WTC11 (cell line): ENCODE results near the gene GPR17. TPM values are rescaled to one million over a fixed set of nuclear protein-coding genes. Genes with fewer than 3 reads are reported as not detected.

Experiments
- ATAC-seq: fragments of 200-7000 bp; cut with Tn5 transposase; 2 replicates; pipeline ENCODE4 v1.10.0; 2021; ENCODE audit warnings: mild to moderate bottlenecking, moderate library complexity
- CTCF ChIA-PET: fragments of 300-600 bp; sonication (Branson Sonifier 250); formaldehyde crosslinking; loops from one replicate; lab custom pipeline; 2021; ENCODE audit warnings: antibody characterized with exemption; lab: Charles Lee
- POLR2A ChIA-PET: fragments of 350-600 bp; sonication (Branson Sonifier 250); formaldehyde crosslinking; loops from one replicate; lab custom pipeline; 2021; ENCODE audit warnings: antibody characterized with exemption; lab: Charles Lee
- DNase-seq: peaks from one replicate; pipeline ENCODE4 v3.0.0; 2021; ENCODE audit warnings: low spot score
- H3K27ac Mint-ChIP-seq: 2 replicates; pipeline ENCODE4 v1.8.0; 2021; ENCODE audit warnings: mixed read lengths
- H3K27me3 Mint-ChIP-seq: 2 replicates; pipeline ENCODE4 v1.8.0; 2021; ENCODE audit warnings: low read depth, mild to moderate bottlenecking, moderate library complexity, mixed read lengths
- H3K36me3 Mint-ChIP-seq: 2 replicates; pipeline ENCODE4 v1.8.0; 2021; ENCODE audit warnings: mixed read lengths
- H3K4me1 Mint-ChIP-seq: 2 replicates; pipeline ENCODE4 v1.8.0; 2022; ENCODE audit warnings: mixed read lengths
- H3K4me3 Mint-ChIP-seq: 2 replicates; pipeline ENCODE4 v1.8.0; 2021; ENCODE audit warnings: mild to moderate bottlenecking, moderate library complexity, mixed read lengths
- H3K9me3 Mint-ChIP-seq: 2 replicates; pipeline ENCODE4 v1.8.0; 2021; ENCODE audit warnings: mixed read lengths
- ELF4 ChIP-seq: sonication (generic); formaldehyde crosslinking; IDR thresholded peaks from 2 replicates; pipeline ENCODE4 v1.8.1; 2022; ENCODE audit warnings: low read depth, mild to moderate bottlenecking, moderate library complexity, missing genetic modification reagents
- EMX1 ChIP-seq: fragments of 250-450 bp; sonication (Bioruptor Pico); IDR thresholded peaks from 2 replicates; pipeline ENCODE4 v1.8.0; 2021; ENCODE audit warnings: mild to moderate bottlenecking
- FOXK1 ChIP-seq: sonication (generic); formaldehyde crosslinking; IDR thresholded peaks from 2 replicates; pipeline ENCODE4 v1.8.0; 2022; ENCODE audit warnings: mild to moderate bottlenecking, moderate library complexity, missing genetic modification reagents
- FOXP1 ChIP-seq: sonication (generic); formaldehyde crosslinking; IDR thresholded peaks from 2 replicates; pipeline ENCODE4 v1.8.0; 2022; ENCODE audit warnings: missing genetic modification reagents, mild to moderate bottlenecking, moderate library complexity, borderline replicate concordance
- IRF2 ChIP-seq: sonication (generic); formaldehyde crosslinking; IDR thresholded peaks from 2 replicates; pipeline ENCODE4 v1.8.0; 2022; ENCODE audit warnings: low read depth, missing genetic modification reagents, borderline replicate concordance
- NFYB ChIP-seq: sonication (generic); formaldehyde crosslinking; conservative IDR thresholded peaks from 2 replicates; pipeline ENCODE4 v1.8.0; 2022; ENCODE audit warnings: low read depth, missing genetic modification reagents
- SMAD4 ChIP-seq: sonication (generic); formaldehyde crosslinking; IDR thresholded peaks from 2 replicates; pipeline ENCODE4 v1.8.0; 2022; ENCODE audit warnings: mild to moderate bottlenecking, missing genetic modification reagents
- SP1 ChIP-seq: sonication (generic); formaldehyde crosslinking; conservative IDR thresholded peaks from 2 replicates; pipeline ENCODE4 v1.8.1; 2022; ENCODE audit warnings: missing genetic modification reagents
- TEAD1 ChIP-seq: sonication (generic); formaldehyde crosslinking; IDR thresholded peaks from 2 replicates; pipeline ENCODE4 v1.8.0; 2022; ENCODE audit warnings: mild to moderate bottlenecking, missing genetic modification reagents
- ZBTB21 ChIP-seq: sonication (generic); formaldehyde crosslinking; IDR thresholded peaks from 2 replicates; pipeline ENCODE4 v1.8.1; 2023; ENCODE audit warnings: mild to moderate bottlenecking, missing genetic modification reagents, borderline replicate concordance
- ZNF281 ChIP-seq: sonication (generic); formaldehyde crosslinking; IDR thresholded peaks from 2 replicates; pipeline ENCODE4 v1.8.0; 2023; ENCODE audit warnings: mild to moderate bottlenecking, missing genetic modification reagents
- ZNF317 ChIP-seq: sonication (generic); formaldehyde crosslinking; IDR thresholded peaks from 2 replicates; pipeline ENCODE4 v1.8.1; 2023; ENCODE audit warnings: low read depth, mild to moderate bottlenecking, moderate library complexity, missing genetic modification reagents, borderline replicate concordance
- total RNA-seq: library from RNA; stranded (reverse); gene quantifications from 3 replicates; pipeline ENCODE4 v1.2.3, GENCODE V29; 2021
- TF ChIP-seq, protein P1 (sequence below): sonication (generic); formaldehyde crosslinking; IDR thresholded peaks from 2 replicates; pipeline ENCODE4 v1.8.0; 2022; ENCODE audit warnings: mild to moderate bottlenecking, missing genetic modification reagents
- TF ChIP-seq, protein P2 (sequence below): sonication (generic); formaldehyde crosslinking; IDR thresholded peaks from 2 replicates; pipeline ENCODE4 v1.8.1; 2023; ENCODE audit warnings: mild to moderate bottlenecking, moderate library complexity, missing genetic modification reagents
- TF ChIP-seq, protein P3 (sequence below): fragments of 200-600 bp; IDR thresholded peaks from 2 replicates; pipeline ENCODE4 v1.8.0; 2022; ENCODE audit warnings: antibody characterized with exemption
- TF ChIP-seq, protein P4 (sequence below): sonication (generic); formaldehyde crosslinking; IDR thresholded peaks from 2 replicates; pipeline ENCODE4 v1.8.1; 2022; ENCODE audit warnings: missing genetic modification reagents, borderline replicate concordance
- TF ChIP-seq, protein P5 (sequence below): sonication (generic); formaldehyde crosslinking; IDR thresholded peaks from 2 replicates; pipeline ENCODE4 v1.8.0; 2023; ENCODE audit warnings: missing genetic modification reagents, mild to moderate bottlenecking, borderline replicate concordance
- TF ChIP-seq, protein P6 (sequence below): fragments of 250-450 bp; sonication (Bioruptor Pico); conservative IDR thresholded peaks from 2 replicates; pipeline ENCODE4 v1.9.0; 2021; ENCODE audit warnings: mild to moderate bottlenecking
- TF ChIP-seq, protein P7 (sequence below): fragments of 250-450 bp; sonication (Bioruptor Pico); IDR thresholded peaks from 2 replicates; pipeline ENCODE4 v1.8.0; 2021; ENCODE audit warnings: mild to moderate bottlenecking

GPR17 gene
- total RNA-seq, 1 experiment from 2014 or later: not detected

DNA sequence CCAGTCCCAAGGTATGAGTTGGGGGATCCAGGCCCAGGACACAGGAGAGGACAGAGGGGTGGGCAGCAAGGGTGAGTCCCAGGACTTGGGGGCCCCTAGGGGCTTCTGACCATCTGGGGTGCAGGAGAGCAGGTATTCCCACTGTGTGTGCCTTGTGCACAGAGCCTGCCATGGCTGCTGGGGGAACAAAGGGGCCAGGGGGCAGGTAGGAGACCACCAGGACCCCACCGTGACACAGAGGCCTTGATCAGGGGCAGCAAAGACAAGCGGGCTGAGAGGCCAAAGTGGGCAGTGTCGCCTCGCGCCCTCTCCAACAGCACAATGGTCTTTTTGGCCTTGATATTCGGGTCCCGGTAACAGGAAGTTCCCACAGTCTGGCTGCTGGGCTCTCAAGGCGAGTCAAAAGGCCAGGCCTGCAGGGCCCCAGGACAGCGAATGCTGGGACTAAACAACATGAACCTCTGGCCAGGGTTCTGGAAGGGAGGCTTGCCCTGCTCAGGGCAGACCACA lies 12.3 kb upstream of the GPR17 start:
- Mint-ChIP-seq H3K27ac (no peak overlapping the region), H3K36me3 (no peaks in the 10 kb centered on the region), H3K9me3 (no peaks in the 10 kb centered on the region), H3K4me3 (no peak overlapping the region), H3K4me1 (peaks cover 8% of the 10 kb centered on the region), H3K27me3 (no peaks in the 10 kb centered on the region)
- no peak for DNase-seq
- no peak for ATAC-seq
- no peak for TF ChIP-seq ZNF281 (CRISPR knock-in tag)
- TF ChIP-seq, protein P1, sequence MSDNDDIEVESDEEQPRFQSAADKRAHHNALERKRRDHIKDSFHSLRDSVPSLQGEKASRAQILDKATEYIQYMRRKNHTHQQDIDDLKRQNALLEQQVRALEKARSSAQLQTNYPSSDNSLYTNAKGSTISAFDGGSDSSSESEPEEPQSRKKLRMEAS (CRISPR knock-in tag): no peak
- TF ChIP-seq, protein P2, sequence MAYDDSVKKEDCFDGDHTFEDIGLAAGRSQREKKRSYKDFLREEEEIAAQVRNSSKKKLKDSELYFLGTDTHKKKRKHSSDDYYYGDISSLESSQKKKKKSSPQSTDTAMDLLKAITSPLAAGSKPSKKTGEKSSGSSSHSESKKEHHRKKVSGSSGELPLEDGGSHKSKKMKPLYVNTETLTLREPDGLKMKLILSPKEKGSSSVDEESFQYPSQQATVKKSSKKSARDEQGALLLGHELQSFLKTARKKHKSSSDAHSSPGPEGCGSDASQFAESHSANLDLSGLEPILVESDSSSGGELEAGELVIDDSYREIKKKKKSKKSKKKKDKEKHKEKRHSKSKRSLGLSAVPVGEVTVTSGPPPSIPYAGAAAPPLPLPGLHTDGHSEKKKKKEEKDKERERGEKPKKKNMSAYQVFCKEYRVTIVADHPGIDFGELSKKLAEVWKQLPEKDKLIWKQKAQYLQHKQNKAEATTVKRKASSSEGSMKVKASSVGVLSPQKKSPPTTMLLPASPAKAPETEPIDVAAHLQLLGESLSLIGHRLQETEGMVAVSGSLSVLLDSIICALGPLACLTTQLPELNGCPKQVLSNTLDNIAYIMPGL: no peak
- TF ChIP-seq, protein P3, sequence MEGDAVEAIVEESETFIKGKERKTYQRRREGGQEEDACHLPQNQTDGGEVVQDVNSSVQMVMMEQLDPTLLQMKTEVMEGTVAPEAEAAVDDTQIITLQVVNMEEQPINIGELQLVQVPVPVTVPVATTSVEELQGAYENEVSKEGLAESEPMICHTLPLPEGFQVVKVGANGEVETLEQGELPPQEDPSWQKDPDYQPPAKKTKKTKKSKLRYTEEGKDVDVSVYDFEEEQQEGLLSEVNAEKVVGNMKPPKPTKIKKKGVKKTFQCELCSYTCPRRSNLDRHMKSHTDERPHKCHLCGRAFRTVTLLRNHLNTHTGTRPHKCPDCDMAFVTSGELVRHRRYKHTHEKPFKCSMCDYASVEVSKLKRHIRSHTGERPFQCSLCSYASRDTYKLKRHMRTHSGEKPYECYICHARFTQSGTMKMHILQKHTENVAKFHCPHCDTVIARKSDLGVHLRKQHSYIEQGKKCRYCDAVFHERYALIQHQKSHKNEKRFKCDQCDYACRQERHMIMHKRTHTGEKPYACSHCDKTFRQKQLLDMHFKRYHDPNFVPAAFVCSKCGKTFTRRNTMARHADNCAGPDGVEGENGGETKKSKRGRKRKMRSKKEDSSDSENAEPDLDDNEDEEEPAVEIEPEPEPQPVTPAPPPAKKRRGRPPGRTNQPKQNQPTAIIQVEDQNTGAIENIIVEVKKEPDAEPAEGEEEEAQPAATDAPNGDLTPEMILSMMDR: no peak
- no peak for TF ChIP-seq FOXP1 (CRISPR knock-in tag)
- TF ChIP-seq, protein P4, sequence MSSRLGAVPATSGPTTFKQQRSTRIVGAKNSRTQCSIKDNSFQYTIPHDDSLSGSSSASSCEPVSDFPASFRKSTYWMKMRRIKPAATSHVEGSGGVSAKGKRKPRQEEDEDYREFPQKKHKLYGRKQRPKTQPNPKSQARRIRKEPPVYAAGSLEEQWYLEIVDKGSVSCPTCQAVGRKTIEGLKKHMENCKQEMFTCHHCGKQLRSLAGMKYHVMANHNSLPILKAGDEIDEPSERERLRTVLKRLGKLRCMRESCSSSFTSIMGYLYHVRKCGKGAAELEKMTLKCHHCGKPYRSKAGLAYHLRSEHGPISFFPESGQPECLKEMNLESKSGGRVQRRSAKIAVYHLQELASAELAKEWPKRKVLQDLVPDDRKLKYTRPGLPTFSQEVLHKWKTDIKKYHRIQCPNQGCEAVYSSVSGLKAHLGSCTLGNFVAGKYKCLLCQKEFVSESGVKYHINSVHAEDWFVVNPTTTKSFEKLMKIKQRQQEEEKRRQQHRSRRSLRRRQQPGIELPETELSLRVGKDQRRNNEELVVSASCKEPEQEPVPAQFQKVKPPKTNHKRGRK: no peak
- TF ChIP-seq ELF4 (CRISPR knock-in tag): no peak
- TF ChIP-seq IRF2 (CRISPR knock-in tag): no peak
- TF ChIP-seq SP1 (CRISPR knock-in tag): no peak
- TF ChIP-seq NFYB: no peak
- TF ChIP-seq SMAD4 (CRISPR knock-in tag): no peak
- TF ChIP-seq ZBTB21 (CRISPR knock-in tag): no peak
- TF ChIP-seq, protein P5, sequence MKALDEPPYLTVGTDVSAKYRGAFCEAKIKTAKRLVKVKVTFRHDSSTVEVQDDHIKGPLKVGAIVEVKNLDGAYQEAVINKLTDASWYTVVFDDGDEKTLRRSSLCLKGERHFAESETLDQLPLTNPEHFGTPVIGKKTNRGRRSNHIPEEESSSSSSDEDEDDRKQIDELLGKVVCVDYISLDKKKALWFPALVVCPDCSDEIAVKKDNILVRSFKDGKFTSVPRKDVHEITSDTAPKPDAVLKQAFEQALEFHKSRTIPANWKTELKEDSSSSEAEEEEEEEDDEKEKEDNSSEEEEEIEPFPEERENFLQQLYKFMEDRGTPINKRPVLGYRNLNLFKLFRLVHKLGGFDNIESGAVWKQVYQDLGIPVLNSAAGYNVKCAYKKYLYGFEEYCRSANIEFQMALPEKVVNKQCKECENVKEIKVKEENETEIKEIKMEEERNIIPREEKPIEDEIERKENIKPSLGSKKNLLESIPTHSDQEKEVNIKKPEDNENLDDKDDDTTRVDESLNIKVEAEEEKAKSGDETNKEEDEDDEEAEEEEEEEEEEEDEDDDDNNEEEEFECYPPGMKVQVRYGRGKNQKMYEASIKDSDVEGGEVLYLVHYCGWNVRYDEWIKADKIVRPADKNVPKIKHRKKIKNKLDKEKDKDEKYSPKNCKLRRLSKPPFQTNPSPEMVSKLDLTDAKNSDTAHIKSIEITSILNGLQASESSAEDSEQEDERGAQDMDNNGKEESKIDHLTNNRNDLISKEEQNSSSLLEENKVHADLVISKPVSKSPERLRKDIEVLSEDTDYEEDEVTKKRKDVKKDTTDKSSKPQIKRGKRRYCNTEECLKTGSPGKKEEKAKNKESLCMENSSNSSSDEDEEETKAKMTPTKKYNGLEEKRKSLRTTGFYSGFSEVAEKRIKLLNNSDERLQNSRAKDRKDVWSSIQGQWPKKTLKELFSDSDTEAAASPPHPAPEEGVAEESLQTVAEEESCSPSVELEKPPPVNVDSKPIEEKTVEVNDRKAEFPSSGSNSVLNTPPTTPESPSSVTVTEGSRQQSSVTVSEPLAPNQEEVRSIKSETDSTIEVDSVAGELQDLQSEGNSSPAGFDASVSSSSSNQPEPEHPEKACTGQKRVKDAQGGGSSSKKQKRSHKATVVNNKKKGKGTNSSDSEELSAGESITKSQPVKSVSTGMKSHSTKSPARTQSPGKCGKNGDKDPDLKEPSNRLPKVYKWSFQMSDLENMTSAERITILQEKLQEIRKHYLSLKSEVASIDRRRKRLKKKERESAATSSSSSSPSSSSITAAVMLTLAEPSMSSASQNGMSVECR (CRISPR knock-in tag): no peak
- TF ChIP-seq TEAD1: no peak
- TF ChIP-seq, protein P6, sequence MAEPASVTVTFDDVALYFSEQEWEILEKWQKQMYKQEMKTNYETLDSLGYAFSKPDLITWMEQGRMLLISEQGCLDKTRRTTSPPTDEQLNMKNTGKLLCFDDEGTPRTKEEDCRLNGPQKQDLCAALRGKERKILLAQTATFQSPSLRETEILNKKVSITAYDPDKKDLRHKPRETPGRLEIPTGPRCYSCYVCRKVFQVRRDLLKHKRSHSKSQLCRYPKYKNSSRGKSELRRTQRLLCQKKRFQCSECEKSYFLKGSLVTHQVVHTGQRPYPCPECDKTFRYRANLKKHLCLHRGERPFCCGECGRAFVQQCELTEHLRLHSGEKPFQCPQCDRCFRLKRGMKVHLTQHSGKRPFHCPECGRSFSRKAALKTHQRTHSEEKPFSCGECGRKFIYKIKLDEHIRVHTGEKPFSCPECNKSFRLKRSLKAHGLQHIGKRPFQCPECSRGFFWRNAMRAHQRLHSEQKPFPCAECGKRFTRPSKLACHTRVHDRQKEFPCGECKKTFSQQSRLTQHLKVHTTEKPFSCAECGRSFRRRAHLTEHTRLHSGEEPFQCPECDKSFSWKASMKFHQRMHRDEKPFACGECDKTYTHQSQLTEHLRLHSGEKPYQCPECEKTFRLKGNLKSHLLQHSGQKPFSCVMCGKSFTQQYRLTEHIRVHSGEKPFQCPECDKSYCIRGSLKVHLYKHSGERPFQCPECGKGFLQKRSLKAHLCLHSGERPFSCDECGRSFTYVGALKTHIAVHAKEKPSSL (CRISPR knock-in tag): no peak
- no peak for TF ChIP-seq EMX1 (CRISPR knock-in tag)
- TF ChIP-seq FOXK1 (CRISPR knock-in tag): no peak
- TF ChIP-seq, protein P7, sequence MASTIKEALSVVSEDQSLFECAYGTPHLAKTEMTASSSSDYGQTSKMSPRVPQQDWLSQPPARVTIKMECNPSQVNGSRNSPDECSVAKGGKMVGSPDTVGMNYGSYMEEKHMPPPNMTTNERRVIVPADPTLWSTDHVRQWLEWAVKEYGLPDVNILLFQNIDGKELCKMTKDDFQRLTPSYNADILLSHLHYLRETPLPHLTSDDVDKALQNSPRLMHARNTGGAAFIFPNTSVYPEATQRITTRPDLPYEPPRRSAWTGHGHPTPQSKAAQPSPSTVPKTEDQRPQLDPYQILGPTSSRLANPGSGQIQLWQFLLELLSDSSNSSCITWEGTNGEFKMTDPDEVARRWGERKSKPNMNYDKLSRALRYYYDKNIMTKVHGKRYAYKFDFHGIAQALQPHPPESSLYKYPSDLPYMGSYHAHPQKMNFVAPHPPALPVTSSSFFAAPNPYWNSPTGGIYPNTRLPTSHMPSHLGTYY (CRISPR knock-in tag): no peak
- no peak for TF ChIP-seq ZNF317 (CRISPR knock-in tag)
- CTCF ChIA-PET: interaction anchor here (2.4 kb wide), 1 partner anchor 42 kb away, joined by 11 read pairs; no protein-coding TSS in a partner anchor
- POLR2A ChIA-PET: no interaction called here
